GM23338 (cell line): Measurements from ENCODE around the gene RPF1.

Experiments used
- EZH2 ChIP-seq: fragments of 200-600 bp; sonication (generic); IDR thresholded peaks from one replicate; pipeline ENCODE4 v1.8.0; 2017; ENCODE audit warnings: antibody characterized with exemption, mild to moderate bottlenecking, low read depth; ENCODE audit not compliant: unreplicated experiment
- POLR2AphosphoS5 ChIP-seq: IDR thresholded peaks from 2 replicates; pipeline ENCODE4 v1.6.1; 2016; ENCODE audit warnings: antibody characterized with exemption, low read depth
- ZNF114 ChIP-seq: fragments of 250-450 bp; sonication (Bioruptor Pico); IDR thresholded peaks from 2 replicates; pipeline ENCODE4 v1.5.0; 2020; ENCODE audit warnings: mild to moderate bottlenecking, moderate library complexity
- TF ChIP-seq, protein P1 (sequence below), 2 experiments: fragments of 200-600 bp in 1 of 2; sonication (generic) in 1 of 2; conservative IDR thresholded peaks; 2 replicates each; pipeline versions ENCODE4 v1.5.1 to v1.6.1; 2016 to 2017; ENCODE audit warnings: antibody characterized with exemption in 2 of 2, low read depth in 2 of 2, mild to moderate bottlenecking in 2 of 2, moderate library complexity in 1 of 2
- TF ChIP-seq, protein P2 (sequence below): IDR thresholded peaks from one replicate; pipeline ENCODE4 v1.6.1; 2018; ENCODE audit warnings: antibody characterized with exemption; ENCODE audit not compliant: unreplicated experiment
- TF ChIP-seq, protein P3 (sequence below): IDR thresholded peaks from 2 replicates; pipeline ENCODE4 v1.6.1; 2016; ENCODE audit warnings: antibody characterized with exemption

DNA sequence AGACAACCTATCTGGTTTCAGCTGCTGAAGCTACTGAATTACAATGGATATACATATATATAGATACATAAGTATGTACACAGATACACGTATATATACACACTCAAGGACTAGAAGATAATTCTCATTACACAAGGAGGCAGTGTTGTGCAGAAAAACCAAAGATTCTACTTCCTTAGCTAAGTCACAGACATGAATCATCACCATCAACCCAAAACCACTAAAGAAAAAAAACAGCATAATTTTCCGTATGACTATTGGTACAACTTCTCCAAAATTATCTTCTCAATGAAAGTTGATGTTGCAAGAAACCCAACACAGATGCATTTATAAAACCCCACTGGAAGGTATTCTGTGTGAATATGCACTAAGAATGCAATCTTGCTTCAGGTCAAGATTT lies 36.8 kb upstream of the RPF1 start:
- TF ChIP-seq, protein P1, sequence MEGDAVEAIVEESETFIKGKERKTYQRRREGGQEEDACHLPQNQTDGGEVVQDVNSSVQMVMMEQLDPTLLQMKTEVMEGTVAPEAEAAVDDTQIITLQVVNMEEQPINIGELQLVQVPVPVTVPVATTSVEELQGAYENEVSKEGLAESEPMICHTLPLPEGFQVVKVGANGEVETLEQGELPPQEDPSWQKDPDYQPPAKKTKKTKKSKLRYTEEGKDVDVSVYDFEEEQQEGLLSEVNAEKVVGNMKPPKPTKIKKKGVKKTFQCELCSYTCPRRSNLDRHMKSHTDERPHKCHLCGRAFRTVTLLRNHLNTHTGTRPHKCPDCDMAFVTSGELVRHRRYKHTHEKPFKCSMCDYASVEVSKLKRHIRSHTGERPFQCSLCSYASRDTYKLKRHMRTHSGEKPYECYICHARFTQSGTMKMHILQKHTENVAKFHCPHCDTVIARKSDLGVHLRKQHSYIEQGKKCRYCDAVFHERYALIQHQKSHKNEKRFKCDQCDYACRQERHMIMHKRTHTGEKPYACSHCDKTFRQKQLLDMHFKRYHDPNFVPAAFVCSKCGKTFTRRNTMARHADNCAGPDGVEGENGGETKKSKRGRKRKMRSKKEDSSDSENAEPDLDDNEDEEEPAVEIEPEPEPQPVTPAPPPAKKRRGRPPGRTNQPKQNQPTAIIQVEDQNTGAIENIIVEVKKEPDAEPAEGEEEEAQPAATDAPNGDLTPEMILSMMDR (conservative IDR thresholded peaks at IDR 0.05; ENCODE audit: low read depth in 2 of 2), result peak; percentile 29 to 49; a peak in 3 of 4 replicates
- TF ChIP-seq, protein P2, sequence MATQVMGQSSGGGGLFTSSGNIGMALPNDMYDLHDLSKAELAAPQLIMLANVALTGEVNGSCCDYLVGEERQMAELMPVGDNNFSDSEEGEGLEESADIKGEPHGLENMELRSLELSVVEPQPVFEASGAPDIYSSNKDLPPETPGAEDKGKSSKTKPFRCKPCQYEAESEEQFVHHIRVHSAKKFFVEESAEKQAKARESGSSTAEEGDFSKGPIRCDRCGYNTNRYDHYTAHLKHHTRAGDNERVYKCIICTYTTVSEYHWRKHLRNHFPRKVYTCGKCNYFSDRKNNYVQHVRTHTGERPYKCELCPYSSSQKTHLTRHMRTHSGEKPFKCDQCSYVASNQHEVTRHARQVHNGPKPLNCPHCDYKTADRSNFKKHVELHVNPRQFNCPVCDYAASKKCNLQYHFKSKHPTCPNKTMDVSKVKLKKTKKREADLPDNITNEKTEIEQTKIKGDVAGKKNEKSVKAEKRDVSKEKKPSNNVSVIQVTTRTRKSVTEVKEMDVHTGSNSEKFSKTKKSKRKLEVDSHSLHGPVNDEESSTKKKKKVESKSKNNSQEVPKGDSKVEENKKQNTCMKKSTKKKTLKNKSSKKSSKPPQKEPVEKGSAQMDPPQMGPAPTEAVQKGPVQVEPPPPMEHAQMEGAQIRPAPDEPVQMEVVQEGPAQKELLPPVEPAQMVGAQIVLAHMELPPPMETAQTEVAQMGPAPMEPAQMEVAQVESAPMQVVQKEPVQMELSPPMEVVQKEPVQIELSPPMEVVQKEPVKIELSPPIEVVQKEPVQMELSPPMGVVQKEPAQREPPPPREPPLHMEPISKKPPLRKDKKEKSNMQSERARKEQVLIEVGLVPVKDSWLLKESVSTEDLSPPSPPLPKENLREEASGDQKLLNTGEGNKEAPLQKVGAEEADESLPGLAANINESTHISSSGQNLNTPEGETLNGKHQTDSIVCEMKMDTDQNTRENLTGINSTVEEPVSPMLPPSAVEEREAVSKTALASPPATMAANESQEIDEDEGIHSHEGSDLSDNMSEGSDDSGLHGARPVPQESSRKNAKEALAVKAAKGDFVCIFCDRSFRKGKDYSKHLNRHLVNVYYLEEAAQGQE, result no peak
- TF ChIP-seq POLR2AphosphoS5 (no peak), EZH2 (no peak), ZNF114 (CRISPR knock-in tag) (no peak)
- TF ChIP-seq, protein P3, sequence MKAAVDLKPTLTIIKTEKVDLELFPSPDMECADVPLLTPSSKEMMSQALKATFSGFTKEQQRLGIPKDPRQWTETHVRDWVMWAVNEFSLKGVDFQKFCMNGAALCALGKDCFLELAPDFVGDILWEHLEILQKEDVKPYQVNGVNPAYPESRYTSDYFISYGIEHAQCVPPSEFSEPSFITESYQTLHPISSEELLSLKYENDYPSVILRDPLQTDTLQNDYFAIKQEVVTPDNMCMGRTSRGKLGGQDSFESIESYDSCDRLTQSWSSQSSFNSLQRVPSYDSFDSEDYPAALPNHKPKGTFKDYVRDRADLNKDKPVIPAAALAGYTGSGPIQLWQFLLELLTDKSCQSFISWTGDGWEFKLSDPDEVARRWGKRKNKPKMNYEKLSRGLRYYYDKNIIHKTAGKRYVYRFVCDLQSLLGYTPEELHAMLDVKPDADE, result no peak
